HG03342 (cell line): Measurements from ENCODE around the gene KCNRG.
"Not testable (repeated sequence)": the region's sequence is repeated elsewhere in the genome, so short reads cannot be mapped to it uniquely, and the experiment has no call there.

ENCODE experiments used
- ATAC-seq: cut with Tn5 transposase; IDR thresholded peaks from one replicate; pipeline ENCODE4 v1.9.1; 2021; ENCODE audit warnings: mild to moderate bottlenecking, moderate library complexity; ENCODE audit not compliant: unreplicated experiment

KCNRG gene

DNA sequence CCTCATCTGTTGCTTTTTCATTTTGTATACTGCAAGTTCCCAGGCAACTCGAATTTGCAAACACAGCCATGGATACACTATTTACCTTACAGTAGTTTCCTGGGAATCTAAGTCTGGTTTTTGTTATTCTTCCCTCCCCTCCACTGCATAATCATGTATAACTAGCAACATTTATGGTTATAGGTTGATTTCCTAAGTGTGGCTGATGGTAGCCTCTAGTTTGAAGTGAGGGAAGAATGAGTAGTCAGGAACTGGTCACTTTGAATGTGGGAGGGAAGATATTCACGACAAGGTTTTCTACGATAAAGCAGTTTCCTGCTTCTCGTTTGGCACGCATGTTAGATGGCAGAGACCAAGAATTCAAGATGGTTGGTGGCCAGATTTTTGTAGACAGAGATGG, at the start of gene KCNRG:
TSS of gene KCNRG (plus strand) at position 187 of the 400 bp plus-strand sequence. CDS start at position 237, 50 bp downstream.
- no peak for ATAC-seq

GRCh38 chr13:49967456-49967855, 47.8 kb upstream of the KCNRG start:
- no peak for ATAC-seq

- ATAC-seq: no peak
These were observed 42.5 kb upstream of the KCNRG start for GRCh38 chr13:49972709-49973108.

DNA sequence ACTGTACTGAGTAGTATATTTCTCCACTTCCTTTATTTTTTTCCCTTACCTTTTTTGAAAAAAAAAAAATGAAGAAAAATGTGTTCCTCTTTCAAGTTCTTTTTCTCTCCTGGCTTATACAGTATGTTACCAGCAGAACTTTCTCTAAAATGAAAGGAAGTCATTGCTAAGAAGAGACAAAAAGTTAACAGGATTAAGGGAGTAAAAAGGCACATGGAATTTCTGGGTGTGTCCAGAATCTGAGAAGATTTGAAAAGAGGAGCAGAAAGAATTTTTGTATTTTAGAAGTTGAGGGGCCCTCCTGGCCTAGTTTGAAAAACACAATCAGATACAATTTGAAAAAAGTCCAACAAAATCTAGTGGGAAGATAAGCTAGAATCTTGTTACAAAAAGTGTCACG, 39.4 kb upstream of the KCNRG start:
- no peak for ATAC-seq

DNA sequence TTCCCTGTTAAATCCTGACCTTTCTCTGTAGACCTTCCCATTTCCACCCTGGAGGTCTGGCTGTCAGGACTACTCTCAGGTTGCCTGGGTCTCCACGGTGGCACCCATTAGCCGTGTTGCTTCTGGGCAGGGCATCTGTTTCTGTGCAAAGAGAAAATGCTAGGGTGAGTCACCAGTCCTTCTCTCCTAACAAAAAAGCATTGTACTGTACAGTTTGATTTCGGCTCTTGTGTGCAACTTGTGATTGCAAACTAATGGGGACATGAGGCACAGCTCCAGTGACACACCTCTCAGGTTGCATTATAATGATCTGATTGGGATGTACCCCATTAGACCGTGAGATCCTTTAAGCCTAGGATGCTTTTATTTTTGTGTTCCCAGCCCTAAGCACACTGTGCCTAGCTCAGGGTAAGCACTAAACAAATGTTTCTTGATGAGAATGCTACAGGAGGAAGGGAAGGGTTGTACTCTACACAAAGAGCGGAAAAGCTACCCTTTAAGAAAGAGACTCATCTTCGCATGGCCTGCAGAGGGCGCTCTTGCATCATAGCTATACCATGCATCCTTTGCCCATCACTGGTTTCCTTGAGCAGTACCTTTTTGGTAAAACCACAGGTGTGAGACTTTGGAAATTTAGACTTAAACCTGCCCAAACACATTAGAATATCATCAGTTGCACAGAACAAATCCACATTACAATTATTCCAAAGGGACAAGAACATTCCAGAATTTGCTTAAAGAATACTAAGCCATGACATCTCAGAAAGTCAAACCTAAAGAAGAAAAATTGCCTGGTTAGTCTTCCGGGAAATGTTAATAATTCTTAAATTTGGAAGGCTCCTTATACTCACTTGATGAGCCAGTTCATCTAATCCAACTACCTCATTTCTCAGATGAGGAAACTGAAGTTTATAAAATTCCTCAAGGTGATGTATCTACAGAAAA, 38.7 kb upstream of the KCNRG start:
- no peak for ATAC-seq

DNA sequence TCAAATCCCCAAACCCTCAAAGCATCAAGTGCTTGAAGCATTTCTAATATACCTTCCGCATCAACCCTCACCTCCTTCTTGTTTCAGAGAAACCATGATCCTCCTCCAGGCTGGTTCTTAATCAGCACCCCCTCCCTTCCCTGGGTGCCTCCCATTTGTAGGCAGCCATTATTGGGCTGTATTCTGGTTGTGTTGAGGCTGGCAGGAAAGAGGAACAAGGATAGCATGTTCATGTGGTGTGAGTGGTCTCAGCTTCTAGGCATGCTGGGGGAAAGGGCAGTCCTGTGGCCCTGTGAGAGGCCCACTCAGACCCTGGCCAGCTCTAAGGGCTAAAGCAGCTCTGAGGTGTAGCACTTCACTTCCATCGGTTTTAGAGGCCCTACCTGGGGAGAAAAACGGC, 37.3 kb upstream of the KCNRG start:
- no peak for ATAC-seq

DNA sequence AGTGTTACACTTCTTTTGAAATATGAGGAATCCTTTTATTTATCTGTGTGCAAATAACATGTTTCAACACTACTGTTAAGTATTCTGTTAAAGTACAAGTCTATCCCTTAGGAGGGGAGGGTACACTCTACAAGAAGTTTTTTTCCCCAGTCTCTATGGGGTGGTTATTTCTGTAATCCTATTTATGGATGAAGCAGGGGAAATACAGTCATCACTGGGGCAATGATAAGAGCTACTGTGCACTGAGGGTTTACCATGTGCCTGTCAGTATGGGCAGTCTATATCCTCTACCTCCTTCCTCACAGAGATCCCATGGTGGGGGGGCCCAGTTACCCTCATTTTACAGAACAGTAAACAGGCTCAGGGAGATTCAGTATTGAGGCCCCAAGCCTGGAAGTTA, 35.0 kb upstream of the KCNRG start:
- no peak for ATAC-seq

DNA sequence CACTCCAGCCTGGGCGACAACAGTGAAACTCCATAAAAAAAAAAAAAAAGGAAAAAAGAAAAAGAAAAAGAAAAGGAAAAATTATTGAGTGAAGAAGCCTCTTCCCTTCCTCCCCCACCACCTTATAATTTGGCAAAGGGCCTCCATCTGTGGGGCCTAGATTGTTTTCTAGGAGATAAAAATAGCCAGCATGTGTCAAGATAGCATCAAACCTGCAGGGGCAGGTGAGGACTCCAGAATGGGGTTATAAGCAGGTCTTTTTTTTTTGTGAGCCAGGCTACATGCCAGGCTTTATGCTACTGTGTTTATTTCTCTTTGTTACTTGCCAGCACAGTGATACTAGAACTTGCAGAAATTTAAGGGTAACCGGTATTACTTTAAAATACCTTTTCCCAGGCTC, 30.1 kb upstream of the KCNRG start:
- no peak for ATAC-seq

DNA sequence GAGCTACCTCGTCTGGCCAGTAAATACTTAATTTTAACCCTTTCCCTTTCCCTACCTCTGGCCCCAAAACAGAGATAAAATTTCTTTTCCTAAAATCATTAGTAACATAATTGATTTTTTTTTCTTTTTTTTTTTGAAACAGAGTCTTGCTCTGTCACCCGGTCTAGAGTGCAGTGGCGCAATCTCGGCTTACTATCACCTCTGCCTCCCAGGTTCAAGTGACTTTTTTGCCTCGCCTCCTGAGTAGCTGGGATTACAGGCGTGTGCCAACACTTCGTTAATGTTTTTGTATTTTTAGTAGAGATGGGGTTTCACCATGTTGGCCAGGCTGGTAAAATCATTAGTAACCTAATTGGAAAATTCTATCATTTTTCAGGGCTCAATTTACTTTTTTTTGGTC, 28.8 kb upstream of the KCNRG start:
- no peak for ATAC-seq

- ATAC-seq: not testable (repeated sequence)
These were observed 24.6 kb upstream of the KCNRG start for GRCh38 chr13:49990612-49991011.

DNA sequence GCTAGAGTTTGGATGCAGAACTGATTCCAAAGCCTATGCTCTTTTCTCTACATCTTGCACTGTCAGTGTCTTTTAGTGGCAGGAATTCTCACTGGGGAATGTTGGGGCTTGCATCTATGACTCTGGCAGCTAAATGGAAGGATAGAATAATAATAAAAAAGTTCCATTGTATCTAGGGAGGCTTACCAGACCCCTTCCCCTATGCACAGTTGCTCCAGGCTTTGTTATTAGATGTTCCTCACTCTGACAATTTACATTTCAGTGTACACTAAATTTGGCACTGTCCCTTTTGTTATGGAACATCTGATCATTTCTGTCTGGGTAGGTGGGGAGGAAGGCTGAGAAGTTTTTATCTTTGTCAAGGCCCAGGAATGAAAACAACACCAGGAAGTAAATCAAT, 22.1 kb upstream of the KCNRG start:
- ATAC-seq: no peak

DNA sequence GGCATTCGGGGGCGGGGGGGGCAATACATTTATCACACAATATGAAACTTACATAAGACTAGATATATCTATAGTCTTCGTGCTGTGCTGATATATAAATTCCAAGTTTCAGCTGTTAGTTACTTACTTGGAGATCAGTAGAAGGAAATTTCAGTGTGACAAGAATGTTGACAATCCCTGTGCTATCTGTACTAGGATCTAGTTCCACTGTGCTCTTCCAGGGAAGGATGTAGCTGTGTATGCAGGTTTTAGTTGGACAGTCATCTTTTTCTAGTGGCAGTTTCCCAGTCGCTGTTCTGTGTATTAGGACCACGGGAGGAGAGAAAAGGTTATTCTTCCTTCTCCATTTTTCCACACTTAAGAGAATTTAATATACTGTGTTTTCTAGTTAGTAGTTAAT, 21.6 kb upstream of the KCNRG start:
- ATAC-seq: no peak

DNA sequence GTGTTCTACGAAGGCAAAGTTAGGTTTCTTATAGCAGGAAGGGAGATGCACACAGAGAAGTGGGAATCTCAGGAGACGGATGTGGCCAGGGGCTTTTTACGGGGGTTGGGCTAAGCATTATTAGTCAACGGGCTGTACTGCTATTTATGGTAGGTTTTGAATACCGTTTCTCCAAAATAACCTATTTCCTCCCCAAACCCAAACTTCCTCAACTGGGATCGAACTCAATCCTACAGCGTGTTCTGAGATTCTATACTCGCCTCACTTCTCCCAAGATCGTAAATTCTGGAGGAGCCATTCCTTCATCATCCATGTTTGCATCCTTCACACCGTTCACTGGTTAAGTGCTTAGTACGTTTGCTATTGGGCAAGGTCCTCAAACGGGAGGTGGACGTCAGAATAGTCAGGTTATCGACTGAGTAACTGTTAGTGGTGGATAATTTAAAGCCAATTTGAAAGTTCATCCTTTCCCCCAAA, 19.6 kb upstream of the KCNRG start:
- no peak for ATAC-seq

GRCh38 chr13:49996161-49996915, 18.9 kb upstream of the KCNRG start:
- ATAC-seq: peak; percentile 50

- peak; percentile 72 for ATAC-seq
These were observed 18.0 kb upstream of the KCNRG start, which contains the start of gene TRIM13 for GRCh38 chr13:49996951-49997895. Gene TRIM13, plus strand, starts transcription at chr13:49997042. Its CDS starts 14,899 bp downstream, at chr13:50011941.

GRCh38 chr13:49997955-49998354, 17.3 kb upstream of the KCNRG start:
- no peak for ATAC-seq

DNA sequence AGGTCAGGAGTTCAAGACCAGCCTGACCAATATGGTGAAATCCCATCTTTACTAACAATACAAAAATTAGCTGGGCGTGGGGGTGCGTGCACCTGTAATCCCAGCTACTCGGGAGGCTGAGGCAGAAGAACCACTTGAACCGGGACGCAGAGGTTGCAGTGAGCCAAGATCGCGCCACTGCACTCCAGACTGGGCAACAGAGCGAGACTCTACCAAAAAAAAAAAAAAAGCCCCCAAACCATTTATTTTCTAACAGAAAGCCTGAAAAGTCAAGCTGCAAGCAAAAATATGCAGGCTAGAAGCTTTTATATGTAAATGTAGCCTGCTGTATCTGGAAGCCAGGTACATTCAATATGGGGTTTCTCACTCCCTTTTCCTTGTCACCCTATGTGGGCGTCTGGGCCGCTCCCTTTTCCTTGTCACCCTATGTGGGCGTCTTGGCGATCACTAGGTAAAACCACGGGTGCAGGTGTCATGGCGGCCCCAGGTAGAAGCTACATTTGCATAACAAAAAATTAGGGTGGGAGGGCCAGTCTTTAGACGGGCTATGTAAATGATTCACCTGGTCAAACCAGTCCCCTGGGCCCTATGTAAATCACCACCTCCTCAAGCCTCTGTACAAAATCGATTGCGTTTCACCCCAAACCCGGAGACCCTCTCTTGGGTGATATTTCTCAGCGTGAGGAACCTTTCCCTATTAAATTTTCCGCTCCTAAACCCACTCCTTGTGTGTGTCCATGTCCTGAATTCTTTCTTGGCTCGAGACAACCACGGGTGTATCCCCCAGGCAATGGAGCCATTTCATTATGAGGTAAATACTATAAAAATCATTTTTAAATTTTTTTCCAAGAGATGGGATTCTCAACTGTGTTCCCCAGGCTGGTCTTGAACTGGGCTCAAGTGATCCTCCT, 16.3 kb upstream of the KCNRG start:
- no peak for ATAC-seq

- no peak for ATAC-seq
These were observed 14.0 kb upstream of the KCNRG start for GRCh38 chr13:50001287-50001686.

DNA sequence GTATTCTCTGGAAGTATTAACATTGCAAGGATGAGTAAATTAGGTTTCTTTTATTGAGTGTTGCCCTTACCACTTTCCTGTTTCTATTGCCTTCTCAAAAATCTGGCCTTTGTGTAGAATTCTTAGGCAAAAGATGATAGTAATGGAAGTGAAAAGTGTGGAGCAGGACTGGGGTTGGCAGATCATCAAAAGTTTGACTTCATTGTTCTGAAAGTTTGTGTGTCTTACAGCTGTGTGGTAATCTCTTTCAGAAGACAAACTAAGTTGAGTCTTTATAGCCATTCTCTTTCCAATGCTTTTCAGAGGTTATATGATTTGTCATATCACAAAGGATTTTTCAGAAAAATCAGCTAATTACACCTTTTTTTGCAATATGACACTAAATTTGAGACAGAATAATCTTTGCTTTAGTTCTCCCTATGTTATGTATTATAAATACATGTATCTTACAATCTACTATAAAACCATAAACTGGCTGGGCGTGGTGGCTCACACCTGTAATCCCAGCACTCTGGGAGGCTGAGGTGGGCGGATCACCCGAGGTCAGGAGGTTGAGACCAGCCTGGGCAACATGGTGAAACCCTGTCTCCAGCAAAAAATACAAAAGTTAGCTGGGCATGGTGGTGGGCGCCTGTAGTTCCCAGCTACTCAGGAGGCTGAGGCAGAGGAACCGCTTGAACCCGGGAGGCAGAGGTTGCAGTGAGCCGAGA, 8.7 kb upstream of the KCNRG start:
- no peak for ATAC-seq
